HG03095 (cell line): ENCODE data around the gene TGFBR3.

ENCODE experiments used
- ATAC-seq: cut with Tn5 transposase; IDR thresholded peaks from one replicate; pipeline ENCODE4 v1.9.1; 2021; ENCODE audit warnings: moderate library complexity; ENCODE audit not compliant: unreplicated experiment

Gene TGFBR3

DNA sequence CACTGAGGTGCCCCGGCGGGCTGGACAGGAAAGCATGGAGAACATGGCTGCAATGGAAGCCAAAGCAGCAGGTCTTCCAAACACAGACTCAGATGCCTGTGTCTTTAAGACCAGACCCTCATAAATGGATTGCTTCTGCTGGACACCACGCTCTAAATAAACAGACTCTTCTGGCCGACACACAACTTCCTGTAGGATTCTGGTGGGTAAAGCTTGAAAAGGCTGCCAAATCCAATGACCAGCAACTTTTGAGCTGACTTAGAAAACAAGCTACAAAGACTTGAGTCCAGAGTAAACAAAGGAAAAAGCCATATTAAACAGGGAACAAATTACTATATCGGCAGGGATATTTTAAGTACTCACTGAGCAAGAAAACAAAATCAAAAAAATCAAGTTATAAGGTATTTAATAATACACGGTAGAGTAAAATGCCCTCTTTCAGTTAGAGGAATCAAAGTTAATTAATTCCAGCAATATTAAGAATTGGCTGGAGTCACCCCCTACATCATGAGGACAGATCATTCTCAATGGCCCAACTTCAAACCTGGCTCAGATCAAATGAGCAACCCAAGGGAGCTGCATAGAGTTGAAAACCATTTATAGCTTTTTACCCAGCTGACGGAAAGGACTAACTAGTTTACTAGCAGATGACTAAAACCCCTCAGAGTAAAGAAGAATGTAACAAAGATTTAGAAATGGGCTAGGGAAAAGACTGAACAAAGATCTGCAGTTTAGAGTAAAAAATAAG, 102.4 kb downstream of the TGFBR3 start:
- no peak for ATAC-seq

DNA sequence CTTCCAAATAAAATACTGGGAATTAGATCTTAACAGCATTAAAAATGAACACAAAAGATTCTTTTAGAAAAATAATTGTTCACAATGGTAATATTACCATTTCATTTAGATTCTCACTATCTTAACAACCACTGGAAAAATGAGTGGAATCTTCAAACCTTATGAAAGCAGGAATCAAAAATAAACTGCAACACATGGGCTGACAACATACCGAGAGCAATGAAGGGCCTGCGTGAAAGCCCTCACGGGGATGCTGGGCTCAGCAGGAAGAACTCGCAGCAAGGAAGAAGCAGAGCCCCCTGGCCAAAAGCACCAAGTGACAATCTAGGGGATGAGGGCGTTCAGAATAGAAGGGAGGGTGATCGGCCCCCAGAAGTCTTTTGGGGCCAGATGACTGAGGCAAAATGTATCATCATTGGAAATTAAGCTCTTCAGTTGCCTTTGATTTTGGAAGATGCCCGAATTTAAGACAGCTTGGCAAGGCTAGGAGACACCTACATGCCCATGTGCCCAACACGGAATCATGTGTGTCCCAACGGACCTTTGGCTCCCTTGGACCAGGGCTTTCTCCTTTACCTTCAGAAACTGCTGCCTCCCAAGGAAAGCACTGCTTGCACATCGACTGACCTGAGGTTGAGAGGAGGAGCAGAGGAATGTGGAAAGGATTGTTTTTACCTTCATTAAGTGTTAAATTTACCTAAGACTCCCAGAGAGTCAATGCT, 103.9 kb downstream of the TGFBR3 start:
- ATAC-seq, result no peak

DNA sequence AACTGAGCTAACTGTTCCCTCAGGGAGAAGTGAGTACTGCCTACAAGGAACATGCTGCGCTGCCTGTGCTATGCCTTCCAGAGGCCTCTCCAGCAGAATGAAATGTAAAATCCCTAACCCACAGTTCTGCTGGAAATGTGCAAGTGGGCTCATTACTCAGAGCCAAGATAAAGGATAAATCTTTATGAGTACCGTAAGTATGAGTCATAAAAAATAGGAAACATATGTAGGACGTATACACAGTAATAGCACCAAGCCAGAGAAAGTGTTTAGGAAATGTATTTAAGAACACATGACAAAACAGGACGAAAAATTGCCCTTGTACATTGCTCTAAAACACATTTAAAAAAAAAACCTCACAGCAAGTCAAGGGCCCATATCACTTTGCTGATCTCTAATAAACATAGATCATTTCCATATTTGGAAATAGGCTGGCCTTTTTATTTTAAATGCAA, 104.6 kb downstream of the TGFBR3 start:
- ATAC-seq, result no peak

DNA sequence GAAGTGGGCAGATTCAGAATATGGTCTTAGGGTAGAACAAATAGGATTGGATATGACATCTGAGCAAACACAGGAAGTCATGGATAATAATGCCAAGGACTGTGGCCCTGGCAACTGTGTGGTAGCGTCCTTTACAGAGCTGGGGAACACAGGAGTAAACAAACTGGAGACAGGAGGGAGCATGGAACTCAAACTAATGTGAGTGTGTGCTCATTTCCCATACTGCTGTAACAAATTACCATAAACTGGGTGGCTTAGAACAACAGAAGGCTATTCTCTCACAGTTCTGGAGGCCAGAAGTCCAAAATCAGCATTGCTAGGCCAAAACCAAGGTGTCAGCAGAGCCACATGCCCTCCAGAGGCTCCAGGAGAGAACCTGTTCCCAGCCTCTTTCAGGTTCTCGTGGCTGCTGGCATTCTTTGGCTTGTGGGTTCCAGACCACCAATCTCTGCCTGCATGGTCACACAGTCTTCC, 106.4 kb downstream of the TGFBR3 start:
- ATAC-seq, result no peak

DNA sequence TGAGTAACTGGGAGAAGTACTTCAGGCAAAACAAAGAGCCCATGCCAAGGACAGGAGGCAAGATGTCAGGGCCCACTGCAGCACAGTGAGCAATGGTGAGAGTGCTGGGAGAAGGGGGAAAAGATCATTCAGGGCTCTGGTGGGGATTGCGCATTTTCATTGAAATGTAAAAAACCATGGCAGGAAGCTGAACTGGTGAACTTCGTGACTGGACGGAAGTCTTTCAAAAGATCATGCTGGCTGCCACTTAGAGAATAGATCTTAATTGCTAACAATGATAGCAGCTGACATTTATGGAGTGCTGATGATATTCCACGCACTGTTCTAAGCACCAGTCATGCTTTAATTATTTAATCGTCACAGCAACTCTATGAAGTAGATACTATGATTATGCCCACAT, 107.0 kb downstream of the TGFBR3 start:
- ATAC-seq, result no peak

DNA sequence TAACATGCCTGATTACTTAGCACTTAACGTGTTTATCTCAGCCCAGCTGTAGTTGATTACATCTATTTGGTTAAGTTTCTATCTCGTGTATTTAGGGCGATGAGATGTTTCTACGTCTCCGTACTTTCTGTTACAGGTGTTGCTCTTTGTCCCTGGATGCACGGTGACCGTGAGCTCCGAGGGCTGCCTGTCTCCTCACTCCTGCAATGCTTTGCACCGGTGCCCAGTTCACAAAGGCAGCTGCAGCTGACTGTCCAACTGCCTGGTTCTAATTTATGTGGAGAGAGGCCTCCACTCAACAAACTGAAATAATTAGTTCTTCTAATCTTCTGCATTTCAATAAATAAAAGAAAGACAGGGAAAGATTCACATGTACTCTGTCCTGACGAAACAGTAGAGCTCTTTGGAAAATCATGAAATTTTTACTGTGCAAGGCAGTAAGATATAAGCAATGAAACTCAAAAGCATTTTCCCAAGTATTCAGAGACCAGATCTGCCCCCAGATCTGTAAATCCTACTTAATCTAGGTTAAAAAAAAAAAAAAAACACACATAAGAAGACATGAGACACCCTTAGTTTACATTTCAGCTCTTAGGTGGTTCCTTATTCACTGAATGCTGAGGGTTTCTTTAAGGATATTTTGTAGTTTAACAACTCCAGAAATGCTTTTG, 108.2 kb downstream of the TGFBR3 start:
- no peak for ATAC-seq

DNA sequence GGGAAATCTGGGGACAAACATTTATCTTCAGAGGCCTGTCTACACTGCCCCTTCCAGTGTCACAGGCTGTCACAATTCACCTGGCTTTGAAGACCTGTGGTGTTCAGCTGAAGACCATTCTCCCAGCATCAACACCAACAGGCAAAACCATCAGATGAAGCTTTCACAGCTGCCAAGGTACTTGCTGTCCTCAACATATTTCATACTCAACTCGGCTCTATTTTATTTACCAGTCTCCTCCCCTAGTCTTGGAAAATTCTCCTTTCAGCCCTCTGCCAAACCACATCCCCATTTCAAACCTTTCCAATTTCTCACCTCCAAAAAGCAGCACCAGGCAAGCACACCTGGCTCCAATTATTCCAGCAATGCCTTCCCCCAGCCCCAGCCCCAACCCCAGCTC, 108.8 kb downstream of the TGFBR3 start:
- no peak for ATAC-seq

DNA sequence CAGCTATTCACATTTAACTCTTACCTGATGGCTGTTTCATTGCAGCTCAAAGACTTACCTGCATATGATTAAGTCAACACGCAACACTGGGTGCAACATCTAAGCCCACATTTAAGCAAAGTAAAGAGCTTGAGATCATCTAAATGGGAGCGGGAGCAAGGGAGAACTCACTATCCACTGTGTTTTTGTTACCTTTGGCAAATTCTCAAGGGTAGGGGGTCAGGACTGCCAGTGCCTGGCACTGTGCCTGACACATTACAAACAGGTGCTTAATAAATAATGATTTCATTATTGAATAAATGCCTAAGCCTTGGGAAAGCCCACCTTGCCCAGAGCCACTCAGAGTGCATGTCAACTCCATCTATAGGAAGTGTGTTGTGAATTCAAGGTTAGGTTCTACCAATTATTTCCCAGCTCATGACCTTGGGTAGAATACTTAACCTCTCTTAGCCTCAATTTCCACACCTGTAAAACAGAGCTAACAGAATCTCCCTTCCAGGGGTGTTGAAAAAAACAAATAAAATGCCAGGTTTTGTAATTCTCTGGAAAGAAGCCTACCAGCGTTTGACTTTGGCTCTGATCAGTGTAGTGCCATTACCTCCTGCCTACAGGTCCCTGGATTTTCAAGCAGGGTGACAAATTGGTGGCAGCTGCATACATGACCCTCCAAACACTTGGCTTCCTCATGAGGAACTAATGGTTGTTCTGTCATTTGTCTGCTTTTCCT, 109.7 kb downstream of the TGFBR3 start:
- ATAC-seq, result no peak

DNA sequence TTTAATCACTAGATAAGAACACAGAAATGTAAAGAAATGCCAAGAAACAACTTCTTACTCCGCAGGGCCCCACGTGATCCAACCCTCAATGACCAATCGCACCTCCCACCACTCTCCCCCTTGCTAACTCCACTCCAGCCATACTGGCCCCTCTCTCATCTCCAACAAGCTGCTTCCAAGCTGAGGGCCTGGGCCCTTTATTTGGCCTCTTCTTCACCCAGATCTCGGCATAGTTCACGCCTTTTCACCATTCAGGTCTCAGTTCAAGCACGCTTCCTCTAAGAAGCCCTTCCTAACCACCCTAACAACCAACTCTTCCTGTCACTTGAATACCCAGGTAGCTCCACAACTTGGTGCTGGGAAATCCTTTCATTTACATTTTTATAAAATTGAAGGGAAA, 110.7 kb downstream of the TGFBR3 start:
- no peak for ATAC-seq

DNA sequence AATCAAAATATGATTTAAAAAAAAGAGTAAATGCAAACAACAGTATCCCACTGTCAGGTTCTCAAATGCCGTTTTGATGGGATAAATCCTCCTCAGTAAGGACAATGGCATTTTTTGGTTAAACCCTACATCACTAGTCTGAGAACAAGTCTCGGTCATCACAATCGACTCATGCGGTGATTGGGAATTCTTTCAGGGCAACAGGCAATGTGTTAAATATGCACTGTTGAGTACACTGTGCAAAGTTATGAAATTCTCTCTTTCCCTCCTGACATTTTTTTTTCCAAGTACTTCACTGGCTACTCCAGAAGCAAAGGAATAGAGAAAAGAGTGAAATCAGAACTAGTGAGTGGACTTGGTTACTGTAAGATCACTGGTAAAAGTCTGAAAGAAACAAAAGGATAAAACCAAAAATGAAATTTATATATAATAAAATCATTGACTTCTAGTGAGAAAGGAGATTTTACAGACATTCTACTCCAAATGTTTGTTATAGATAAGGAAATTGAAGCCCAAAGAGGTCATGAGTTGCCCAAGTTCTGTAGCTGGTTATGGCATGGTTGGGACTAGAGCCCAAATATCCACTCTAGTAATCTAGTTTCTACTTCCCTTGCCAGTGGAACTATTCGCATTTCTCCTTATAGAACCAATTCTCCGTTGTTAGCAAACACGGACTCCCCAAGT, 111.3 kb downstream of the TGFBR3 start:
- ATAC-seq, result no peak

DNA sequence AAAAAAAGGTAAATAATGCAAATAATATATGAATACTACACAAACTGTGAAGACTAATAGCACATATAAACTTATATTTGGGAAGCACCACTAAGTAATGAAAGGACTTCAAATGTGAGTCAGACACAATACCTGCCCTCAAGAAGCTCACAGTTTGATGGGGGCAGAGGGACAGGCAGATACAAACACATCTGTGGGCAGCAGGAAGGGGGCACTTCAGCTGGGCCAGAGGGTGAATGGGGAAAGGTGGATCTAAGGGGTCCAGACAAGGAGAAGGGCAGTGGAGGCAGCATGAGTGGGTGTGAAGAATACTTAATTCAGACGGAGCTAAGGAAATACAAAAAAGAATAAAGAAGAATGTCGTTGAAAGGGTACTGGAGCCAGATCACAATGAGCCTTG, 114.2 kb downstream of the TGFBR3 start:
- ATAC-seq, result no peak

DNA sequence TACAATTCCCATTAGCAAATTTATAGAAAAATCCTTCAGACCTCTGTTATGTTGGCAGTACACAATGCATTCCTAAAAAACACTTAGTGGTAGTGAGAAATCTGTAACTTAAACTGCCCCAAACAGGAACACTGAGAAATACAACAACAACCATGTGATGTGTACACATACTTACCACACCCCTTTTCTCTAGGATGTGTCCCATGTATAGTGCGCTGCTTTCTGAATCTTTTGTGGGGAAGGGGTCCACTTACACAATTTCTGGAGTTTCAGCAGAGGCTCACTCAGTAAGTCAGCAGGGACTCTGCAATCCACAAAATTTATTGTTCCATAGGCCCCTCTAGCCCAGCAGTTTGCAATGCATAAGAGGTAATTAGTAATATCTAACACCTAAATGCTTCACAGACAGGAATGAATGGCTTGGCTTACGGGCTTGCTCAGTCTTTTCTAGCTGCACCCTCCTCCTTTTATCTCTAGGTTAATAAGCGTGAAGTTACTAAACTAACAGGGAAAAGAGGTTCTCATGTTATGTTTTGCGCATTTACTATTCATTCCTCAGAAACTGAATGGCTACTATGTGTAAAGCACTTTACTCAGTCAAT, 115.2 kb downstream of the TGFBR3 start:
- no peak for ATAC-seq

DNA sequence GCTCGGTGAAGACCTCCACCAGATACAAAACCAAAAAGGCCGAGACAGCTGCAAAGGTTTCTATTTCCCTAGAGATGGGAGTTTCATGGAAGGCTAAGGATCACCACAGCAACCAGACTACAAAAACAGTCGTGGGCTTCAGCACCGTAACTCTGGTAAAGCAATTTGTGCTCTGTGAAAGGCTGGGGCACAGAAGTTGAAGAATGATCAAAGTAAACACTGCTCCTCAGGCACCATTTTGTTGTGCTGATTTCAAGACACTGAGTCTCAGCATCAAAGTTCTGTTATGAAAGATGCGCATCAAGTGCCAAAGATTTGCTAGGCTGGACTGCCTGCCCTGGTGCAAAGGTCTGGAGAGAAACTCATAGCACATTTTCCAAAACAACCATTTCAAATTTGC, 116.2 kb downstream of the TGFBR3 start:
- ATAC-seq, result no peak

DNA sequence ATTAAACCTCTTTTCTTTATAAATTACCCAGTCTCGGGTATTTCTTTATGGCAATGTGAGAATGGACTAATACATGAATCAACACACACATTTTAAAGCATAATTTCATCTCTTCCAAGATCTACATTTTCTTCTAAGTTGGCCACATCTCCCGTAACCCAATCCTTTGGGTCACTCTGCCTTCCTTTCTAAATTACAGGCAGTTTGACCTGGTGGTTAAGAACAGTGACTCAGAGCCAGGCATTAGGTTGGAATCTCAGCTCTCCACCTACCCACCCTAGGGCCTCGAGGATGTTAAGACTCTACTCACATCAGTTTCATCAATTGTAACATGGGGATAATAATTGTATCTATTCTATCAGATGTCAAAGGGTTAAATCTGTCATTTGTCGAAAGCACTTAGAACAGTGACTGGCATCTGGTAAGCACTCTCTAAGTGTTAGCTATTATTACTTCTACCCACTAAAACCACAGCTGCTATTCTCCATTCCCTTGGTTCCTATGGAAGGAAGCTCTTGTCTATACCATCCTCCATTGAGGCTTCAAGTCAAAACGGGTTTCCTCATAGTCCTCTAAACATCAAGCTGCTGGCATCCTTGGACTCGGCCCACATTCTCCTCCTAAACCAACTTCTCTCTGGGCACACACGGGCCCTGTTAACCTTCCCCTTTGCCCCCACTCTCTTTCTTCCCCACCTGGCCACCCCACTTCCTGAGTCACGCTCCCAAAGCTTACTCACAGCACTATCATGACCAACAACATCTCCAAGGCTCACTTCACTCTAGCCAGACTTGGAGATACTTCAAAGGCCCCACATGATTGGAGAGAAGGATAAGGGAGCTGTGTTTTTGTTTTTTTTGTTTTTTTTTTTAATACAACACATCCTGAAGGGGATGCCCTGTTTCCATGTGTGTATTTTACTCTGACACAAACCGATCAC, 116.9 kb downstream of the TGFBR3 start:
- ATAC-seq, result no peak

DNA sequence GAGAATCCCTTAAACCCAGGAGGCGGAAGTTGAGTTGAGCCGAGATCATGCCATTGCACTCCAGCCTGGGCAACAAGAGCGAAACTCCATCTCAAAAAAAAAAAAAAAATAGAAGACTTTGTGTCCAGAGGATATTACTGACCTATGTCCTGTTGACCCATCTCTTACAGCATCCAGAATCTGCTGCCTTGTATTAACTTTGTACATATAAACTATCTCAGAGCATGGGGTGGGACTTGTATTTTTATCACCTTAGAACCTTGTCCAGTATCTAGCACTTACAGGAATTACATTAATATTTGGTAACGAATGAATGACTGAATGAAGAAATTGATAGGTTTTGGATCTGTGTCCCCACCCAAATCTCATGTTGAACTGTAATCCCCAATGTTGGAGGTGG, 117.8 kb downstream of the TGFBR3 start:
- ATAC-seq, result no peak

DNA sequence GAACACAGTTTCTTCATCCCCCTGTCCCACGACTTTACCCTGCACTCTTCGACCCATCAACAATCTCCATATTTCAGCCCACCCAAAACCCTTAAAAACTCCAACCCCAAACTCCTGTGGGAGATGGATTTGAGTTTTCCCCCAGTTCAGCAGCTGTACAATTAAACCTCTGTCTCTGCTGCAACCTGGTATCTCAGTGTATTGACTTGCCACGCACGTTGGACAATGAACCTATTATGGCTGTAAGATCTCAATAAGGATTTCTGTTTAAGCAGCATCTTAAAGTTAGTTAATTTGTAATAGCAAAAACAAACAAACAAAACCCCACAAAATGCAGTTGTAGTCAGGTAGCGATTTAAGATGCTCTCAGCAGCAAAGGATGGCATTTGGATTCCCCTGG, 119.1 kb downstream of the TGFBR3 start:
- no peak for ATAC-seq

DNA sequence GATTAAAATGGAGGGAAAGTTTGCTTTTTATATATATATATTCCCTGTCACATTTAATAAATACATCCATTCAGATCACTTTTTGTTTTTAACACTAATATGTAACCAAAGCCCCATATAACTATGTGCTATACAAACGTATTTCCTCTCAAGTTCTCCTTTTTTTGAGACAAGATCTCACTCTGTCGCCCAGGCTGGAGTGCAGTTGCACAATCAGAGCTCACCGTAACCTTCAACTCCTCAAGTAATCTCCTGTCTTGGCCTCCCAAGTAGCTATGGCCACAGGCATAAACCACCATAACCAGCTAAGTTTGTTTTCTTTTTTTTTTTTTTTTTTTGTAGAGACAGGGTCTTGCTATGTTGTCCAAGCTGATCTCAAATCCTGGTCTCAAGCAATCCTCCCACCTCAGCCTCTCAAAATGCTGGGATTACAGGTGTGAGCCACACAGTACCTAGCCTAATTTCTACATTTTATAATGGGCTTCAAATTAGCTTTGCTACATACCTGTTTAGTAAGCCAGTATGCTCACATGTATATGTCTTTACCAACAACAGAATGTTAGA, 120.0 kb downstream of the TGFBR3 start:
- ATAC-seq, result no peak

DNA sequence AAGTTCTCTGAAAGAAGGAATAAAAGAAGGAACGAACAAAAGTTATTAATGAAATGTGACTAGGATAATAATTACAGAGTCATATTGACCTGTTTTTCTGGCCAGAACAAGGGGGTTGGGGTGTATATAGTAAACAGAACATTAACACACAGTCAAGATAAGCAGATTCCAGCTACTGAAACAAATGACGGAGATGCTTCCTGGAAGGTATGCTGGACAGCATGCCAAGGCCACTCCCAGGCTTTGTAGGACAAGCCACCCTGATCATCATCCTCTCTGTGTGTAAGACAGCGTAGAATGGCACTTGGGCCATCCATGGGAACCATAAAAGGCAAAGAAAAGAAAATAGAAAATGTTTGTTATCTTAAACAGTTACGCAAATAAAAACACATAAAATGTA, 120.7 kb downstream of the TGFBR3 start:
- no peak for ATAC-seq
